HepG2 (cell line): ENCODE results near the gene ANAPC2. TPM values are rescaled to one million over a fixed set of nuclear protein-coding genes. Genes with fewer than 3 reads are reported as not detected.

Experiments
- AGO2 ChIP-seq: fragments of 200-400 bp; formaldehyde crosslinking; optimal IDR thresholded peaks from 2 replicates; pipeline ENCODE3; 2017; ENCODE audit warnings: mild to moderate bottlenecking, low read depth, low read length, moderate library complexity
- GTF3A ChIP-seq: sonication (generic); formaldehyde crosslinking; conservative IDR thresholded peaks from 2 replicates; pipeline ENCODE4 v1.4.0; 2020; ENCODE audit warnings: mild to moderate bottlenecking, missing genetic modification reagents
- KDM5B ChIP-seq: sonication (generic); formaldehyde crosslinking; IDR thresholded peaks from 2 replicates; pipeline ENCODE4 v1.4.0; 2020; ENCODE audit warnings: missing genetic modification reagents, mild to moderate bottlenecking, borderline replicate concordance
- MEIS2 ChIP-seq: sonication (generic); formaldehyde crosslinking; IDR thresholded peaks from 2 replicates; pipeline ENCODE4 v1.9.0; 2021; ENCODE audit warnings: mild to moderate bottlenecking, missing genetic modification reagents
- MYC ChIP-seq: sonication (generic); formaldehyde crosslinking; IDR thresholded peaks from 2 replicates; pipeline ENCODE4 v1.9.0; 2021; ENCODE audit warnings: missing genetic modification reagents, borderline replicate concordance
- NKX3-1 ChIP-seq: sonication (generic); formaldehyde crosslinking; IDR thresholded peaks from 2 replicates; pipeline ENCODE4 v1.5.0; 2020; ENCODE audit warnings: missing genetic modification reagents
- NR3C1 ChIP-seq: sonication (generic); formaldehyde crosslinking; IDR thresholded peaks from 2 replicates; pipeline ENCODE4 v1.4.0; 2020; ENCODE audit warnings: missing genetic modification reagents
- PAF1 ChIP-seq: IDR thresholded peaks from 2 replicates; pipeline ENCODE4 v1.6.1; 2016; ENCODE audit warnings: missing genetic modification reagents, missing compliant biosample characterization
- RBM39 ChIP-seq: fragments of 200-400 bp; formaldehyde crosslinking; IDR thresholded peaks from one replicate; pipeline ENCODE4 v1.6.1; 2018; ENCODE audit warnings: antibody characterized with exemption, mild to moderate bottlenecking, low read depth, low read length; ENCODE audit not compliant: poor library complexity, severe bottlenecking
- RFXAP ChIP-seq: sonication (generic); formaldehyde crosslinking; IDR thresholded peaks from 2 replicates; pipeline ENCODE4 v1.4.0; 2020; ENCODE audit warnings: missing genetic modification reagents, borderline replicate concordance
- RNF2 ChIP-seq: fragments of 450-650 bp; conservative IDR thresholded peaks from 2 replicates; pipeline ENCODE4 v1.6.1; 2016; ENCODE audit warnings: low read depth
- ZFP36 ChIP-seq: fragments of 150-350 bp; IDR thresholded peaks from 2 replicates; pipeline ENCODE4 v1.6.1; 2018; ENCODE audit warnings: borderline replicate concordance, low read length, low read depth; ENCODE audit not compliant: partially characterized antibody
- ZKSCAN5 ChIP-seq: sonication (generic); formaldehyde crosslinking; IDR thresholded peaks from 2 replicates; pipeline ENCODE4 v1.5.1; 2020; ENCODE audit warnings: mild to moderate bottlenecking, missing genetic modification reagents
- ZNF234 ChIP-seq: sonication (generic); formaldehyde crosslinking; conservative IDR thresholded peaks from 2 replicates; pipeline ENCODE4 v1.5.1; 2020; ENCODE audit warnings: mild to moderate bottlenecking, missing genetic modification reagents
- ZNF30 ChIP-seq: sonication (generic); formaldehyde crosslinking; IDR thresholded peaks from 2 replicates; pipeline ENCODE4 v1.5.0; 2020; ENCODE audit warnings: mild to moderate bottlenecking, missing genetic modification reagents
- ZNF431 ChIP-seq: sonication (generic); formaldehyde crosslinking; IDR thresholded peaks from 2 replicates; pipeline ENCODE4 v1.9.0; 2022; ENCODE audit warnings: missing genetic modification reagents, low read depth, mild to moderate bottlenecking, borderline replicate concordance
- ZNF557 ChIP-seq: sonication (generic); formaldehyde crosslinking; IDR thresholded peaks from 2 replicates; pipeline ENCODE4 v1.4.0; 2020; ENCODE audit warnings: missing genetic modification reagents
- ZNF607 ChIP-seq: sonication (generic); formaldehyde crosslinking; IDR thresholded peaks from 2 replicates; pipeline ENCODE4 v1.5.1; 2020; ENCODE audit warnings: missing genetic modification reagents, mild to moderate bottlenecking, borderline replicate concordance
- ZNF614 ChIP-seq: IDR thresholded peaks from 2 replicates; pipeline ENCODE4 v1.6.1; 2018; ENCODE audit warnings: missing biosample characterization, missing genetic modification reagents, inconsistent platforms, borderline replicate concordance
- ZNF646 ChIP-seq: sonication (generic); formaldehyde crosslinking; IDR thresholded peaks from 2 replicates; pipeline ENCODE4 v1.9.0; 2021; ENCODE audit warnings: mild to moderate bottlenecking, missing genetic modification reagents
- ZNF782 ChIP-seq: sonication (generic); formaldehyde crosslinking; IDR thresholded peaks from 2 replicates; pipeline ENCODE4 v1.4.0; 2020; ENCODE audit warnings: missing genetic modification reagents, mild to moderate bottlenecking, borderline replicate concordance
- polyA plus RNA-seq, 8 experiments: library from polyadenylated mRNA; depleted of rRNA in 3 of 8; stranded (reverse) in 7 of 8; unstranded in 1 of 8; fragments of >200 nt; fragmentation: Illumina TruSeq in 4 of 8; extraction: Trizol in 4 of 8; gene quantifications; 2 replicates each; pipeline versions ENCODE4 v1.2.1 to v1.2.3, GENCODE V29; 2011 to 2016; ENCODE audit warnings: low read depth in 4 of 8, missing spikeins in 1 of 8, mixed read lengths in 1 of 8; ENCODE audit not compliant: insufficient read depth in 1 of 8
- total RNA-seq, 5 experiments: library from RNA; depleted of rRNA; stranded (reverse); fragments of >200 nt; fragmentation: Illumina TruSeq; extraction: Trizol; gene quantifications; 2 replicates each; pipeline ENCODE4 v1.2.3, GENCODE V29; 2016; ENCODE audit warnings: low read depth in 1 of 5
- TF ChIP-seq, protein P1 (sequence below): IDR thresholded peaks from 2 replicates; pipeline ENCODE4 v1.6.1; 2016; ENCODE audit warnings: low read depth, control low read depth

The ANAPC2 gene
- total and polyA plus RNA-seq, 2 of the 13 experiments (the other 11 are each of a cell fraction or from before 2014, with no cell fraction given) = 12.3 to 15.4 TPM

- TF ChIP-seq ZNF646 (CRISPR knock-in tag) (no peak), RNF2 (0 out of 2 replicates have a peak, but pooled peaks have one; percentile 52), NKX3-1 (CRISPR knock-in tag) (peak; percentile 44; the same call in 1 of the 2 replicates), ZNF557 (CRISPR knock-in tag) (no peak), ZNF431 (CRISPR knock-in tag) (no peak), ZNF782 (no peak), ZNF607 (CRISPR knock-in tag) (0 out of 2 replicates have a peak, but pooled peaks have one; percentile 28), NR3C1 (CRISPR knock-in tag) (no peak), PAF1 (CRISPR knock-in tag) (no peak), ZNF614 (CRISPR knock-in tag) (no peak), ZNF30 (CRISPR knock-in tag) (no peak), KDM5B (CRISPR knock-in tag) (peak; percentile 23; the same call in 1 of the 2 replicates), ZKSCAN5 (CRISPR knock-in tag) (no peak), RBM39 (no peak), ZFP36 (no peak), MYC (peak; percentile 72), MEIS2 (CRISPR knock-in tag) (0 out of 2 replicates have a peak, but pooled peaks have one; percentile 14), AGO2 (no peak), GTF3A (CRISPR knock-in tag) (0 out of 2 replicates have a peak, but pooled peaks have one; percentile 43), RFXAP (no peak), ZNF234 (CRISPR knock-in tag) (no peak)
- TF ChIP-seq, protein P1, sequence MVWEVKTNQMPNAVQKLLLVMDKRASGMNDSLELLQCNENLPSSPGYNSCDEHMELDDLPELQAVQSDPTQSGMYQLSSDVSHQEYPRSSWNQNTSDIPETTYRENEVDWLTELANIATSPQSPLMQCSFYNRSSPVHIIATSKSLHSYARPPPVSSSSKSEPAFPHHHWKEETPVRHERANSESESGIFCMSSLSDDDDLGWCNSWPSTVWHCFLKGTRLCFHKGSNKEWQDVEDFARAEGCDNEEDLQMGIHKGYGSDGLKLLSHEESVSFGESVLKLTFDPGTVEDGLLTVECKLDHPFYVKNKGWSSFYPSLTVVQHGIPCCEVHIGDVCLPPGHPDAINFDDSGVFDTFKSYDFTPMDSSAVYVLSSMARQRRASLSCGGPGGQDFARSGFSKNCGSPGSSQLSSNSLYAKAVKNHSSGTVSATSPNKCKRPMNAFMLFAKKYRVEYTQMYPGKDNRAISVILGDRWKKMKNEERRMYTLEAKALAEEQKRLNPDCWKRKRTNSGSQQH (CRISPR knock-in tag) = no peak
These were observed 19.2 kb downstream of the ANAPC2 start (continued) for GRCh38 chr9:137168904-137169856.
